Motor neuron (in vitro differentiated cells): ENCODE results near the gene ANKRD65. TPM values are rescaled to one million over a fixed set of nuclear protein-coding genes. Genes with fewer than 3 reads are reported as not detected.
"Not testable (repeated sequence)": the region's sequence is repeated elsewhere in the genome, so short reads cannot be mapped to it uniquely, and the experiment has no call there.

Experiments used
- ATAC-seq, 8 experiments: fragments of 200-7000 bp; cut with Tn5 transposase; replicated peaks in 6 of 8; 2 replicates each; pipeline ENCODE4 v1.8.0; 2021; ENCODE audit warnings: mild to moderate bottlenecking in 8 of 8, moderate library complexity in 8 of 8
- H3K27ac ChIP-seq, 2 donors: fragments of 250-450 bp; sonication (Bioruptor Pico); 2 replicates each; pipeline ENCODE4 v1.9.0; 2021; ENCODE audit warnings: antibody characterized with exemption in 2 of 2, mild to moderate bottlenecking in 2 of 2, moderate library complexity in 1 of 2
- H3K4me1 ChIP-seq, 2 donors: fragments of 250-450 bp; sonication (Bioruptor Pico); replicated peaks in 1 of 2; 2 replicates each; pipeline ENCODE4 v1.6.1; 2021; ENCODE audit warnings: antibody characterized with exemption in 2 of 2, mild to moderate bottlenecking in 2 of 2, moderate library complexity in 1 of 2
- H3K4me3 ChIP-seq, 5 donors: fragments of 250-450 bp; sonication (Bioruptor Pico); 2 replicates each; pipeline ENCODE4 v1.9.0; 2021; ENCODE audit warnings: antibody characterized with exemption in 5 of 5, mild to moderate bottlenecking in 5 of 5, moderate library complexity in 4 of 5
- WGBS, 10 experiments: fragments of 450-650 bp; shearing (Covaris generic); methylation state at CpG; one replicate each; pipeline ENCODE4 v1.0.0; 2022; 5-methylcytosine and 5-hydroxymethylcytosine counted together
- in situ Hi-C, 9 experiments: fragments of 400-800 bp; cut with MboI; loops; one replicate each; pipeline ENCODE4 v1.15.0; 2021; ENCODE audit warnings: low sequenced_read_pairs in 9 of 9, low pct_unique_long_range_greater_than_20kb in 2 of 9; ENCODE audit not compliant: unreplicated experiment in 9 of 9
- total RNA-seq, 8 experiments: library from RNA; unstranded; fragments of 300-600 nt; gene quantifications; 2 replicates each; pipeline versions ENCODE4 v1.2.3 to v1.2.4, GENCODE V29; 2022

ANKRD65 gene
- total RNA-seq, 8 experiments from 2014 or later, result 0.21 to 1.9 (median 0.61) TPM

GRCh38 chr1:1432274-1432950, 11.3 kb upstream of the ANKRD65 start:
- peak in 6 of 8 experiments; percentile 1 to 5 (median 2) for ATAC-seq
- peaks cover 67 to 77% of the 10 kb centered on the region in 2 donors for H3K4me1 ChIP-seq
- H3K27ac ChIP-seq, result peak overlapping the region in 1 of 2 donors; percentile 72
- no CpG with 5 or more reads among the region's 28 CpGs for WGBS, 10 experiments
- H3K4me3 ChIP-seq, result no peak overlapping the region
- in situ Hi-C loops, result no loop called here

- Histone ChIP-seq H3K4me1 (peaks cover 64 to 71% of the 10 kb centered on the region in 2 donors), H3K27ac (peak overlapping the region; percentile 30 to 72), H3K4me3 (no peak overlapping the region)
- no CpG with 5 or more reads among the region's 5 CpGs for WGBS, 10 experiments
- ATAC-seq, result peak; percentile 5 to 56 (median 24)
- in situ Hi-C loops, result no loop called here
Measured at GRCh38 chr1:1431845-1432273, 10.8 kb upstream of the ANKRD65 start.

- H3K27ac ChIP-seq, result peak overlapping the region; percentile 30 to 72
- H3K4me1 ChIP-seq, result peaks cover 66 to 71% of the 10 kb centered on the region in 2 donors
- no peak overlapping the region for H3K4me3 ChIP-seq
- in situ Hi-C loops, result no loop called here
- 27 to 100% (median 70%) methylated on average over 2 to 5 of the region's 18 CpGs; no CpG with 5 or more reads in 7 of the 10 experiments for WGBS, 10 experiments
- ATAC-seq, result peak in 4 of 8 experiments; percentile 1 to 6 (median 4)
Measured at GRCh38 chr1:1430992-1431844, 10.1 kb upstream of the ANKRD65 start.

- H3K4me3 ChIP-seq, result no peak overlapping the region
- 36 to 100% (median 47%) methylated on average over 1 to 16 of the region's 35 CpGs; no CpG with 5 or more reads in 4 of the 10 experiments for whole genome bisulfite sequencing, 10 experiments
- in situ Hi-C loops, result no loop called here
- ATAC-seq, result peak in 7 of 8 experiments; percentile 3 to 33 (median 7)
- H3K27ac ChIP-seq, result peak overlapping the region; percentile 69 to 72
- H3K4me1 ChIP-seq, result peaks cover 71 to 72% of the 10 kb centered on the region in 2 donors
Measured at GRCh38 chr1:1430114-1430982, 9.3 kb upstream of the ANKRD65 start.

- no peak for ATAC-seq
- H3K4me3 ChIP-seq, result no peak overlapping the region
- in situ Hi-C loops, result no loop called here
- 67 to 100% (median 91%) methylated on average over 1 to 6 of the region's 6 CpGs; no CpG with 5 or more reads in 3 of the 10 experiments for WGBS, 10 experiments
- peaks cover 64 to 66% of the 10 kb centered on the region in 2 donors for H3K4me1 ChIP-seq
- no peak overlapping the region for H3K27ac ChIP-seq
Measured at GRCh38 chr1:1429671-1430073, 8.6 kb upstream of the ANKRD65 start.

- ATAC-seq, H3K27ac ChIP-seq, H3K4me3 ChIP-seq, in situ Hi-C loops: not testable (repeated sequence)
- 20 to 100% (median 92%) methylated on average over 1 to 6 of the region's 6 CpGs; no CpG with 5 or more reads in 1 of the 10 experiments for WGBS, 10 experiments
- peaks cover 57 to 59% of the 10 kb centered on the region in 2 donors for H3K4me1 ChIP-seq
Measured at GRCh38 chr1:1428967-1429366, 7.9 kb upstream of the ANKRD65 start.

GRCh38 chr1:1428174-1428573, 7.1 kb upstream of the ANKRD65 start:
- Histone ChIP-seq H3K27ac (no peak overlapping the region), H3K4me1 (peaks cover 50 to 51% of the 10 kb centered on the region in 2 donors), H3K4me3 (no peak overlapping the region)
- no peak for ATAC-seq
- in situ Hi-C loops, result no loop called here
- 86 to 100% (median 93%) methylated on average over 3 to 9 of the region's 19 CpGs; no CpG with 5 or more reads in 4 of the 10 experiments for WGBS, 10 experiments

- in situ Hi-C loops, result no loop called here
- no peak for ATAC-seq
- WGBS, 10 experiments, result no CpG with 5 or more reads among the region's 22 CpGs
- Histone ChIP-seq H3K4me1 (peaks cover 46 to 51% of the 10 kb centered on the region in 2 donors), H3K27ac (peak overlapping the region; percentile 20 to 82), H3K4me3 (peak overlapping the region; percentile 27 to 41 (median 35))
Measured at GRCh38 chr1:1427820-1428148, 6.7 kb upstream of the ANKRD65 start.

GRCh38 chr1:1427106-1427819, 6.2 kb upstream of the ANKRD65 start:
- in situ Hi-C loops, result no loop called here
- H3K4me3 ChIP-seq, result peak overlapping the region; percentile 27 to 41 (median 35)
- peak in 5 of 8 experiments; percentile 67 to 84 (median 76) for ATAC-seq
- peaks cover 44 to 49% of the 10 kb centered on the region in 2 donors for H3K4me1 ChIP-seq
- peak overlapping the region; percentile 20 to 82 for H3K27ac ChIP-seq
- no CpG with 5 or more reads among the region's 66 CpGs for WGBS, 10 experiments

- H3K4me3 ChIP-seq, result peak overlapping the region in 4 of 5 donors; percentile 7 to 19 (median 10)
- 20% methylated on average over 1 of the region's 19 CpGs; no CpG with 5 or more reads in 9 of the 10 experiments for WGBS, 10 experiments
- in situ Hi-C loops, result no loop called here
- H3K27ac ChIP-seq, result peak overlapping the region; percentile 43 to 66
- peak in 4 of 8 experiments; percentile 9 to 18 (median 14) for ATAC-seq
- H3K4me1 ChIP-seq, result peaks cover 39 to 43% of the 10 kb centered on the region in 2 donors
Measured at GRCh38 chr1:1426496-1427105, 5.5 kb upstream of the ANKRD65 start.

GRCh38 chr1:1425753-1426495, 4.8 kb upstream of the ANKRD65 start:
- in situ Hi-C loops, result no loop called here
- Histone ChIP-seq H3K4me3 (no peak overlapping the region), H3K4me1 (peaks cover 39 to 42% of the 10 kb centered on the region in 2 donors), H3K27ac (peak overlapping the region; percentile 43 to 66)
- ATAC-seq, result peak in 4 of 8 experiments; percentile 2 to 45 (median 20)
- 40 to 41% (median 40%) methylated on average over 1 to 5 of the region's 33 CpGs; no CpG with 5 or more reads in 7 of the 10 experiments for WGBS, 10 experiments
